GM21526 (cell line): ENCODE data around the gene PTPN2.
"Not testable (repeated sequence)": the region's sequence is repeated elsewhere in the genome, so short reads cannot be mapped to it uniquely, and the experiment has no call there.

Experiments used
- ATAC-seq: cut with Tn5 transposase; IDR thresholded peaks from one replicate; pipeline ENCODE4 v1.9.1; 2021; ENCODE audit warnings: moderate library complexity; ENCODE audit not compliant: unreplicated experiment, low FRiP score

PTPN2 gene

DNA sequence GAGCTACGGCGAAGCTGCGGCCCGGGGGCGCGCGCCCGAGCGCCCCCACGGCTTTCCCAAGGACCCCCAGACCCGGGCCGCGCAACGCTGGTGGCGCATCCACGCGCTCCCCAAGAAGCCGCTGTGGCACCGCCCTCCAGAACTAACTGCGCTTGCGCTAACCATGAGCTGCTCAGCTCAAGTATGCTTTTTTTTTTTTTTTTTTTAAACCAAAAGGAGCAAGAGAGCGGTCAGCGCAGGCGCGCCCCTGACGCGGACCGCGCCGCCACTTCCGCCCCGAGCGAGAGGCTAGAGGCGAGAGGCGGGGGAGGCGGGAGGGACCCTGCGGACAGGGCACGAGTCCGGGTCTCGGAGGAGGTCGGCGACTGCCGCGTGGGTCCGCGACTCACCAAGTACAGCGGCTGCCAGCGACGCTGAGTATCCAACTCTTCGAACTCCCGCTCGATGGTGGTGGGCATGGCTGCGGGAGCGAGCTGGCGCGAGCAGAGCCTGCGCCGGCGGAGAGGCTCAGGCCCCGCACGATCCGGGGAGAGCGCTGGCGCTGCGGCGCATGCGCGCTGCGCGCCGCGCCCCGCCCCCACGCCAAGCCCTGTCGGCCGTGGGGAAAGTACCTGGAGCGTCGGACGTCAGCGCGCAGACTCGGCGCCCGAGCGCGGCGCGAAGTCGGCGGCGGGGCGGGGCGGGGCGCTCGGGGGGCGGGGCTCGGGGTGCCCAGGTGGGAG, at the start of gene PTPN2:
PTPN2 (minus strand) TSS at position 554 of the 722 bp plus-strand sequence; CDS start at position 458, 96 bp downstream.
- peak; percentile 60 for ATAC-seq

DNA sequence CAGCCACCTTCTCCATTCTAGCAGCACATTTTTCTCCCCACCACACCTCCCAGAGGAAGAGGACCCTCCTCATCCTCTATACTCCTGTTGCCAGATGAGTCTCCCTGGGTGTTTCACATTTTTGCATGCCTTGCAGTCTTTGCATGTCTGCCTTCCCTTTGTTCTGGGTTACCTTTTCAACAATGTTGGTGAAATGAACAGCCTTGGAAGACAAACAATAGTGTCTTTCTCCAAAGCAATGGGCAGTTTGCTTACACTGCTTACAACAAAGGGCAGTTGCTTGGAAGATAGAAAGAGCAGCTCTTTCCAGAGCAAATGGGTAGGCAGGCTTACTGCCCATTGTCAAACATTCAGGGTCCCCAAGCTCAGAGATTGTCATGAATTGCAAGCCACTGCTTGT, 49.3 kb upstream of the PTPN2 start:
- ATAC-seq: no peak

DNA sequence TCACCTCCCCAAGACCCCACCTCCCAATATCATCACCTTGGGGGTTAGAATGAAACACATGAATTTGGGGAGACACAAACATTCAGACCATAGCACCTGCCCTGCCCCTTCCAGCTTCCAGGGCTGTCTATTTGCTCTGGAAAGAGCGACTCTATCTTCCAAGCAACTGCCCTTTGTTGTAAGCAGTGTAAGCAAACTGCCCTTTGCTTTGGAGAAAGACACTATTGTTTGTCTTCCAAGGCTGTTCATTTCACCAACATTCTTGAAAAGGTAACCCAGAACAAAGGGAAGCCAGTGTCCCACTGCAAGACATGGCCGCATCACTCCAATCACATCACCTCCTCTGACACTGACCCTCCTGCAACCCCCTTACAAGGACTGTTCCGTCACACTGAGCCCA, 46.9 kb upstream of the PTPN2 start:
- no peak for ATAC-seq

DNA sequence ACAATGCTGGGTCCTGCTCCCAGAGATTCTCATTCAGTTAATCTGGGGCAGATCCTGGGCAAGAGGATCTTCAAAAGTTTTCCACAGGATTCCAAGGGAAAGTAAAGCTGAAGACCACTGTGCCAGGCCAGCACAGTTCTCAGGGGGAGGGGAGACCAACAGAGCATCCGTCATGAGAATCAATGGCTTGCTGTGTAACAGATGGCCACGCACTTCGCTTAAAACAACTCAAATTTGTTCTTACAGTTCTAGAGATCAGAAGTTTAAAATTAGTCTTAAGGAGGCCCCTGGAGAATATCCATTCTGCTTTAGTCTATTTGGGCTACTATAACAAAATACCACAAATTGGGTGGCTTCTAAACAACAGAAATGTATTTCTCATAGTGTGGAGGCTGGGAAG, 46.3 kb upstream of the PTPN2 start:
- ATAC-seq: no peak

DNA sequence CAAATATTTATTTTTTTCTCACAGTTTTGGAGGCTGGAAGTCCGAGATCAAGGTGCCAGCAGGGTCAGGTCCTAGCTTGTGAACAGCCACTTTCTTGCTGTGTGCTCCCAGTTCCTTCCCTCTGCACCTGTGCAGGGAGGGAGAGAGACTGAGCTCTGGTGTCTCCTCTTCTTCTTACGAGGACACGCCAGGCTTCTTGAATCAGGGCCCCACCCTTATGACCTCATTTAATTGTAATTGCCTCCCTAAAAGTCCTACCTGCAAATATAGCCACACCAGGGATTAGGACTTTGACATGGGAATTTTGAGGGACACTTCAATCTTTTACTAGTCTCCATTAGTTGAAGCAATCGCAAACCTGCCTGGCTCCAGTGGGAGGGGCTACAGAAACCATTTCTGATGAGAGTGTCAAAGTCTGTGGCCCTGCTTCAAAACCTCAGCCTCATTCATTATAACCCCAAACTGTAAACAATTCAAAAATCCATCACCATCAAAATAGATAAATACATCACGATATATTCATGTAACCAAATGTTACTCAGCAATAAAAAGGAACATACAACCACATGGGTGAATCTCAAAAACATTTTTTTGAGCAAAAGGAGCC, 45.5 kb upstream of the PTPN2 start:
- ATAC-seq: no peak

DNA sequence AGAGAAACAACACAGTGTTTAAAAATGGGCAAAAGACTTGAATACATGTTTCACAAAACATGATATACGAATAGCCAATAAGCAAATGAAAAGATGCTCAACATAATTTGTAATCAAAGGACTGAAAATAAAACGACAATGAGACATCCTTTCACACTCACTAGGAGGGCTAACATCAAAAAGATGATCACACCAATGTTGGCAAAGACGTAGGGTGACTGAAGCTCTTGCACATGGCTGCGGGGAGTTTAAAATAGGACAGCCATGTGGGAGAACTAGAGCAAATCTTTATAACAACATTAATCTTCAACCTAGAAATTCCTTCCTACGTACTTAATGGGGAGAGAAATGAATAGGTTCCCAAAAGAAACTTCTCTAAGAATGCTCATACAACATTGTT, 44.6 kb upstream of the PTPN2 start:
- no peak for ATAC-seq

DNA sequence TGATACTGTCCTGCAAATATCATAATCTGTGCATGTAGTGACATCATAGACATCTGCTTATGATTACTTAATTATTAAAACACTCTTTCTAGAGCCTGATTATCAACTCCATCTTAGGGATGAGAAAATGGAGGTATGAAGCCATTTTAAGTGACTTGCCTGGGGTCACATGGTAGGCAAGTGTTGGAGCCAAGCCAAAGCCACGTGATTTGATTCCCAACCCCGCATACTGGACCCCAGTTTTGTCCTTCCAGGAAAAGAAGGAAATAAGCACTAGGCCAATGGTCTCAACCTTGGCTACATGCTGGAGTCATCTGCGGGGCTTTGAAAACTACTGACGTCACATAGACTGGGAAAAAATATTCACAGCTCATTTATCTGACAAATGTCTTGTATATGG, 44.2 kb upstream of the PTPN2 start:
- no peak for ATAC-seq

DNA sequence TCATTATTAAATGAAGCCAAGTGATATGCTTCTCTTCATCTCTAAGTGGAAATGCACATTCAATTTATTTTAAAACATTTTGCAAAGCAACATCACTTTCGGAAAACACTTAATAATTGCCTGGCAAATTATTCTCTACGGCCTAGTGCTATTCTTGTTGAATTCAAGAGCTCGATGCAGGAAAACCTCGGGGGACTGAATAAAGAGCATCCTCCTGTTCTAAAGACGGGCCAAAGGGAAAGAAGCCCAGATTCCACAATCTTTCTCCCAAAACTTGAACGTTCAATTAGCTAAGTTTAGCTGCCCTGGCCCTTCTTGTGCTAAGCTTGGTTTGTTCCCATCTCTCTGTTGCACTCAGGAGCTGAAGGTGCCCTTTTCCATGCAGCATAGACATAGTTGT, 40.6 kb upstream of the PTPN2 start:
- no peak for ATAC-seq

DNA sequence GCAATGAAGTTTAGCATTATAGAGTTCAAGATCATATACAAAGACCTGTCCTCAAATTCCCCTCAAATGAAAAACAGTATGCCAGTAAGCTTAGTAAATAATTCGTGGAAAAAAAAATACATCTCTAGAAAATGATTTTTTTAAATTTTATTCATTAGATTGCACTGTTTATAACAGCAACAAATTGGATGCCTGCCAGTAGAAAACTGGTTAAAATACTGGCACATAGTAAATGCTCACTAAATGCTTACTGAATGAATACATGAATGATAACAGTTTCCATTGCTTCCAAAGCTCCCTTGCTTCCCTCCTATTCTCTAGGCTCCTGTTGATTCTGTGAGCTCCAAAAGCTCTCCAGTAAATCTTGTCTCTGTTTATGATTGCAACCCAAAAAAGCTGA, 38.2 kb upstream of the PTPN2 start:
- no peak for ATAC-seq

DNA sequence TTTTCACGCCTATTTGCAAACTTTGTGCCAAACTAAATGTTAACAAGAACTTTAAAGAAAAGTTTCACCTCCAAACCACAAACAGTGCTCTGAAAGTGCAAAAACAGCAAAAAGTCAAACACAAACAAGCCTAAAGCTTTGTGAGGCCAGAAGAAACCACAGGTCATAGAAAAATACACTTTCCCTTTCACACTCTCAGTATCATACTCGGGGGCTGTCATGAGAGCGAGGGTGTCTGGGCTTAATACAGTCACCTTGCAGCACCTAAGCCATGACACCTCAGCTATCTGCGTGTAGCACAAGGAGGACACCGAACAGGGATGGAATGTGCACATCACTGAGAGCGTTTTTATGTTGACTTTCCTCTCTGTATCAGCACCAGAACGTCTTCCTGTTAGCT, 37.1 kb upstream of the PTPN2 start:
- ATAC-seq: no peak

DNA sequence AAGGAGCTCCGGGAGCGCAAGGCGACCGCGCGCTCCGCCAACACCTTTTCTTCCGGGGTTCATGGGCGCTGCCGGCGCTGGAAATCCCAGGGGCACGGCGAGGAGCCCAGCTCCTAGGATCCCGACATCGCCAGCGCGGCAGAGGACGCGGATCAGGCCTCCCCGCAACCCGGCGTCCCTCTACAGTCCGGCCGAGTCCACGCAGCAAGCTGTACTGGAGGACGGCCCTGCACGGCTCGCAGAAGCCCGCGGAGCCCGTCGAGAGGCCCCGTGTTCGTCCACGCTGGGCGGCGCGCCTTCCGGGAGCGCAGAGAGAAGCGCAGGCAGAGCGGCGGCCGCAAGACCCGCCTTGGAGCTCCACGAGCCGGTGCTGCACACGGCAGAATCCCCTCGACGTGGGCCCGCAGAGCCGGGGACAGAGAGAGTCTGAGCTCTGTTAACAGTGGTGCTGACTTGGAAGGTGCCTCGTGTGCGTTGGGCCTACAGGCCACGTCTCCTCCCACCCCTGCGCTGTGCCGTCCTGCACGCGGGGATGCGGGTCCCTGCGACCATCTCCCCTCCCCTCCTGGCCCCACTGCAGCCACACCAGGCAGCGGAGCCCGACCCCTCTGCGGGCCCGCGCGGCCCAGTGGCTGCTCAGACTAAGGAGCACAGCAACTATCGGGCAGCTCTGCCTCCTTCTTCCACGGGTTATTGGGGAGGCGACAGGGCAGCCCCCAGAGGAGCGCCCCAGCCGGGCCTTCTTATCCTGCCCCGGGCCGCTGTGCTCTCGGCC, 28.1 kb upstream of the PTPN2 start:
- ATAC-seq: no peak

DNA sequence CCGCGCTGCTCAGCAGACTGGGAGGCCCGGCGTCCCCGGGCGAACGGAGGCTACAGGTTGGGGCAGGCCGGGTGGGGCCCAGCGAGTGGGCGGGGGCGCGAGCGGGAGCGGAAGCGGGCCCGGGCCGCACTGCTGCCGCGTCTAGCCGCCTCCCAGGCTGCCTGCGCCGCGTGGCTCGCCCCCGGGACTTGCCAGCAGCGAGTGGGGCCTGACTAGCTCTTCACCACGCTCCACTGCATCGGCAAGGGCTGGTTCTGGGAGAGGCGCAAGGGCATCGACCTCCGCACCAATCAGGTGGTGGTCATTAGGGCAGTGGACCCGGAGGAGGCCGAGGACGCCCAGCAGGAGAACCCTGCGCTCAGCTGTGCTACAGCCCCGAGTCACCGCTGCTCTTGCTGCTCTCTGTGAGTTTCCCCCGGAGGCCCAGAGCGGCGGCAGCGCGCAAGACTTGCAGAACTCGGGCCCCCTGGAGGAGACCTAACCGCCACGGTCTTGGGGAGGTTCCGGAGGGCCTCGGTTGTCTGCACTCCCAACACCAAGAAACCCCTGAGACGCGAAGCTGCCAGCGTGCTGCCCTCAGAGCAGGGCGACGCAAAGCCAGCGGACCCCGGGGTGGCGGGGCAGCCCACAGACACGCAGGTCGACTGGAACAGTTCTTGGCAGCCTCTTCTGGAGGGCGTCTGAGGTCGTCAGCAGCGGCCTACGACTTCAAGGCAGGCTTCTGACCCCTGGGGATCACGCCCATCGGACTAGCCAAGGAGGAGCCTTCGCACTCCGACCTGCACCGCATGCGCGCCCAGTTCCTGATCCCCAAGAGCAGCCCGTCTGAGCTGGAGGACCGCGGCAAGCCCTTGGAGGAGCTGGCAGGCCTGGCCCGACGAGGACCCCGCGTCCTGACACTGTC, 27.2 kb upstream of the PTPN2 start:
- peak; percentile 53 for ATAC-seq

DNA sequence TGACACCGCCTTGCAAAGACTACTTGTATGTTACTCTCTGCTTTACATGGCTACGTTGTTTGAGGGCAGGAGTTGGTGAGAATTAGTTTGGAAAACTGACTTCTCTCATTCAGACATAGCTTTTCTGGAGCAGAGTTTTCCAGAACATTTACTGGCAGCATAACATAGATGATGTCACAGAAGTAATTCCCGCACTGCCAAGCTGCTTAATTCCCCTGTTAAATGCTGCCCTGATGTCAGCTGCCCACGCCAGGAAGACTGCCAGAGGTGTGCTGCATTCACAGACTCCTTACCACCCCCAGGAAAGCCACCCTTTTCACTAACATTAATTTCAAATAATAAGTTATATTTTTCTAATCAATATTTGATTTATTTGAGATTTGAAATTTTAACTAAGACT, 24.7 kb upstream of the PTPN2 start:
- no peak for ATAC-seq

DNA sequence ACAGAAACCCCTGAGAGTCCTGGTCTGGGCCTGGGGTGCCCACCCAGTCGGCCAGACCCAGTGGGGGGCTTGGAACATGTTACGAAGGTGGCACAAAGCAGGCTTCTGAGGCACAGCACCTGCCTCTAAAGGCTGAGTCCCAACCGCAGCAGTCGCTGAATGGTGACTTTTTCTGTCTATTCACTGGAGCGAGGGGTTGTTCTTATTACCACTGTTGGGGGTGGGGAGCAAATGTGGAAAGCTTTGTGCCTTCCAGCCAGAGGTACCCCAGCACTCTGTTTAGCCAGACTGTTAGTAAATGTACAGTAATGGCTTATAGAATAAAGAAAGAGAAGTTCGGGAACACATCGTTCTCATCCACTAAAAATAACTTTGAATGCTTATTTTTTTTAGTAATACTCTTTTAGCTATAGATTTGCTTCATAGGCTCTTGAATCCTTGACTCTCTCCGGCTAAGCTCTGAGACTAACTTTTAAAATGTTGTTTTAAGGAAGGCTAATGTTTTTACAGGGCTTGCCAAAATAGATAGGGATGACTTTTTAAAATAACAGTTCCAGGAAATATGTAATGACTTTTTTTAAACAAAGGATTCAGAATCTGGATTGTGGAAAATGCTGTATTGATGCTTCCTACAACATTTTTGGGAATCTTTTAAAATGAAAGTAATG, 23.4 kb upstream of the PTPN2 start:
- no peak for ATAC-seq

DNA sequence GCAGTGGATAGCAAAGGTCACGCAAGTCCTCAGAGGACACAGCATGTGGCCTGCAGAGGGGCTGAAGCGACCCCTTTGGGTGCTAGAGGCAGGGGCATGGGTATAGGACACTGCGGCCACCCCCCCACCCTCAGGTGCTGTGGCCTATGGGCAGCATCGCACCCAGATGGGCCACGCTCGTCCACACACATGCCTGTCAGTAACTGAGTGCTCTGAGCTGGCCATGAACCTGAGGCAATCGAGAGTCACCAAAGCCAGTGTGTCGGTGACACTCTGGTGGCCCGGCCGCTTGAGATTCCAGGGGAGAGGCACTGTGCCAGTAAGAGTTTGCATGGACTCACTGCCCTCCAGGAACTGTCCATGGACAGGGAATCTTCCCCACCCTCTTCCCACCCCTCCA, 22.7 kb upstream of the PTPN2 start:
- no peak for ATAC-seq

DNA sequence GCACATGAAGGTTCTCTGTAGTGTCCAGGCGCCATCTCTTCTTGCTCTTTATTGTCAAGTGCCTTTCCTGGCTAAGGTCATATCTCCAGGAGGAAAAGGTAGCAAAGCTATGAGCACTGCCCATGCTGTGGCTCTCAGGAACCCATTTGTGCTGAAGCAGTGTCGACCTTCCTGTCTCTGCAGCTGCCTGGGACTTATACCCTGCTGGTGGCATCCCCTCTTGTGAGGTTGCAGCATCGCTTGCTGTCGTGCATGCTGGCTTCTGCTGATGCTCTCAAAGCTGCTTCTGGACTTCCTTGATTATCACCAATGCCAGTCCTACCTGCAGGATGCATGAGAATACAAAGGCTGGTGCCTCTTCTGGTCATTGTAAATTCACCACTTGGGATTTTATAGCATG, 22.1 kb upstream of the PTPN2 start:
- ATAC-seq: no peak

DNA sequence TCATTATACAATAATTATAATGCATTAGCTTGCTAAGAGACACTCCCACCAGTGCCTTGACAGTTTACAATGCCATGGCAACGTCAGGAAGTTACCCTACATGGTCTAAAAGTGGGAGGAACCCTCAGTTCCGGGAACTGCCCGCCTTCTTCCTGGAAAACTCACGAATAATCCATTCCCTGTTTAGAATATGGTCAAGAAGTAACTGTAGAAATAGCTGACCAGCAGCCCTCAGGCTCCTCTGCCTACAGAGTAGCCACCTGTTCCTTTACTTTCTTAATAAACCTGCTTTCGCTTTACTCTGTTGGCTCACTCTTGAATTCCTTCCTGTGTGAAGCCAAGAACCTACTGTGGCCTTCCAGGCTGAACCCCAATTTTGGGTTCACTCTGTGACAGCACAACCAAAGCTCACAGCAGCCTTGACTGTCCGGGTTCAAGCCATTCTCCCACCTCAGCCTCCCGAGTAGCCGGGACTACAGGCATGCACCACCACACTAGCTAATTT, 20.0 kb upstream of the PTPN2 start:
- ATAC-seq: no peak

DNA sequence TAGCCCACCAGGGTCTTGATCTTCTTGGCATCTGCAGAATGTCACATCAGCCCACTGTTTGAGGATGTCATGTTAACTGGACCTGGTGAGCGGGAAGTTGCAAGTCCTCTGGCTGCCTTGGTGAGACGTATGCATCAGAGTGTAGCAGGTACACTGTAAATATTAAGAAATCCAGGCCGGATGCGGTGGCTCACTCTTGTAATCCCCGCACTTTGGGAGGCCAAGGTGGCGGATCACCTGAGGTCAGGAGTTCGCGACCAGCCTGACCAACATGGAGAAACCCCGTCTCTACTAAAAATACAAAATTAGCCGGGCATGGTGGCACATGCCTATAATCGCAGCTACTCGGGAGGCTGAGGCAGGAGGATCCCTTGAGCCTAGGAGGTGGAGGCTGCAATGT, 17.2 kb upstream of the PTPN2 start:
- not testable (repeated sequence) for ATAC-seq

DNA sequence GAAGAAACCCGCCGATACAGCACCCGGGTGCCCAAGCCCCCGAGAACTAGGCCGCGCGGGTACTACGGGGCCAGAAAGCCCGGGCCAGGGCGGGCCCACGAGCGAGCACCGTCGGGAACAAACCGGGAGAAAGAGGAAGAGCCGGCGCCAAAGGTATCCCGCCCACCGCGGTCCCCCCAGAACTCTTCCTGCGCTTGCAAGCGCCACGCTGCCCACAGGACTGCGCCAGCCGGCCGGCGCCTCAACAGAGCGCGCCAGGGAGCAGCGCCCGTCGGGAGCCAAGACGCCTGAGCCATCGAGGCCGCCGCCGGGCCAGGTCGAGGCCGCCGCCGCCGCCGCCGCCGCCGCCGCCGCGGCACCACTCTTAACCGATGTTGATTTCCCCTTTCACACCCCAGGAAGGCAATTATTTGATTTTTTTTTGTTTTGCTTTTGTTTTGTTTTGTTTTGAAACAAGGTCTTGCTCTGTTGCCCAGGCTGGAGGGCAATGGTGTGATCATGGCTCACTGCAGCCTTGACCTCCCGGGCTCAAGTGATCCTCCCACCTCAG, 12.8 kb upstream of the PTPN2 start:
- not testable (repeated sequence) for ATAC-seq

DNA sequence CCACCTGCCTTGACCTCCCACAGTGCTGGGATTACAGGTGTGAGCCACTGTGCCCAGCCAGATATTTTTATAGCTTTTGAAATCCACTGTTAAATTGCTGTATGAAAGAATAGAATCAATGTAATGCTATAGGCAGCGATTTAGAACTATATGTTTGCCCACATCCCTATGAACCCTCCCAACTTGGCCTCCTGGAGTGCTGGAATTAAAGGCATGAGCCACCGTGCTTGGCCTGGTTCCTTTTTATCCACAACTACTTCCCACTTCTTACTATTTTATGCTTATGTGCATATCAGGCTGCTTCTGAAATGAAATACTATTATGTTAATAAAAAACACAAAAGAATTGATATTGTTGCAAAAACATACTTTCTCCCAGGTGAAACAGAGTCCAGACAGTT, 11.6 kb upstream of the PTPN2 start:
- no peak for ATAC-seq
